Measurements from ENCODE around the gene TMEM156.

The TMEM156 gene

GRCh38 chr4:39067031-39067430 is 34.8 kb upstream of the TMEM156 start:
- Histone ChIP-seq H3K23ac (ENCODE audit: low read length) (no peak overlapping the region), H2BK120ac (ENCODE audit: insufficient read depth, low read length, poor library complexity) (no peak overlapping the region), H3K9ac (ENCODE audit: low read length) (no peak overlapping the region), H3K18ac (ENCODE audit: low read length) (no peak overlapping the region), H3K27ac (ENCODE audit: low read depth, low read length) (no peak overlapping the region), H3K27me3 (ENCODE audit: insufficient read depth, low read length) (no peaks in the 10 kb centered on the region), H3K4ac (ENCODE audit: low read depth, low read length) (no peak overlapping the region), H3K4me2 (ENCODE audit: low read length) (no peak overlapping the region), H3K14ac (ENCODE audit: low read length) (no peak overlapping the region), H3K4me3 (ENCODE audit: low read depth, low read length) (no peak overlapping the region), H2AK5ac (ENCODE audit: low read length) (no peak overlapping the region), H2BK5ac (ENCODE audit: low read depth, low read length, poor library complexity) (no peak overlapping the region), H3K9me3 (ENCODE audit: insufficient read depth, low read depth, low read length) (no peaks in the 10 kb centered on the region), H2AFZ (ENCODE audit: insufficient read depth, low read length, poor library complexity) (no peak overlapping the region), H3K4me1 (ENCODE audit: control insufficient read depth in 1 of 2, insufficient read depth in 2 of 2, low read length in 2 of 2) (peaks cover 0 to 5% of the 10 kb centered on the region in 2 experiments), H4K12ac (ENCODE audit: low read depth, low read length) (no peak overlapping the region), H4K8ac (ENCODE audit: low read depth, low read length) (no peak overlapping the region), H2BK12ac (ENCODE audit: low read length) (no peak overlapping the region), H4K91ac (ENCODE audit: low read depth, low read length) (no peak overlapping the region), H3K36me3 (ENCODE audit: control insufficient read depth in 1 of 2, insufficient read depth in 2 of 2, low read length in 2 of 2) (no peaks in the 10 kb centered on the region), H3K79me2 (ENCODE audit: control insufficient read depth, insufficient read depth, low read length, poor library complexity) (no peaks in the 10 kb centered on the region), H3K79me1 (ENCODE audit: low read length) (no peaks in the 10 kb centered on the region)
- WGBS (ENCODE audit: extremely low coverage, insufficient coverage, insufficient read length): no CpG with 5 or more reads among the region's 2 CpGs
- DNase-seq: no peak

DNA sequence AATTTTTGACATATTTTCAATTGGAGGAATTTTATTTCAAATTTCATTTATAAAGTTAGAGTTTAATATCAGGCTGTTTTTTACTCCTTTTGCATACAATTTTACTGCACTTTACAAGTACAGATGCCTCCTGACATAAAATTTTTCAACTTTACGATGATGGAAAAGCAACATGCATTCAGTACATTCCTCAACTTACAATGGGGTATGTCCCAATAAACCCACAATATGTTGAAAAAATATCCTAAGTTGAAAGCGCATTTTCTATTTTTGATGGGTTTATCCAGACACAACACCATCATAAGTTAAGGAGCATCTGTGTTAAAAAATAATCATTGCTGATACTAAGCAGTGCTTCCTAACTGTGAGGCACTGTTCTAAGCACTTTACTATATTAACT is 34.2 kb upstream of the TMEM156 start:
- no peak overlapping the region for H3K4me3 ChIP-seq (ENCODE audit: low read depth, low read length)
- no peak overlapping the region for H3K23ac ChIP-seq (ENCODE audit: low read length)
- H4K8ac ChIP-seq (ENCODE audit: low read depth, low read length): no peak overlapping the region
- H3K27ac ChIP-seq (ENCODE audit: low read depth, low read length): no peak overlapping the region
- H3K18ac ChIP-seq (ENCODE audit: low read length): no peak overlapping the region
- no peak overlapping the region for H4K12ac ChIP-seq (ENCODE audit: low read depth, low read length)
- H3K9ac ChIP-seq (ENCODE audit: low read length): no peak overlapping the region
- no peaks in the 10 kb centered on the region for H3K79me1 ChIP-seq (ENCODE audit: low read length)
- no peak overlapping the region for H2BK120ac ChIP-seq (ENCODE audit: insufficient read depth, low read length, poor library complexity)
- DNase-seq: no peak
- no peaks in the 10 kb centered on the region for H3K79me2 ChIP-seq (ENCODE audit: control insufficient read depth, insufficient read depth, low read length, poor library complexity)
- H3K4ac ChIP-seq (ENCODE audit: low read depth, low read length): no peak overlapping the region
- H3K14ac ChIP-seq (ENCODE audit: low read length): no peak overlapping the region
- H3K4me1 ChIP-seq (ENCODE audit: control insufficient read depth in 1 of 2, insufficient read depth in 2 of 2, low read length in 2 of 2): peaks cover 0 to 5% of the 10 kb centered on the region in 2 experiments
- no peaks in the 10 kb centered on the region for H3K9me3 ChIP-seq (ENCODE audit: insufficient read depth, low read depth, low read length)
- no peak overlapping the region for H2AFZ ChIP-seq (ENCODE audit: insufficient read depth, low read length, poor library complexity)
- no peaks in the 10 kb centered on the region for H3K27me3 ChIP-seq (ENCODE audit: insufficient read depth, low read length)
- H2BK12ac ChIP-seq (ENCODE audit: low read length): no peak overlapping the region
- no peak overlapping the region for H2BK5ac ChIP-seq (ENCODE audit: low read depth, low read length, poor library complexity)
- H3K36me3 ChIP-seq (ENCODE audit: control insufficient read depth in 1 of 2, insufficient read depth in 2 of 2, low read length in 2 of 2): no peaks in the 10 kb centered on the region
- no peak overlapping the region for H3K4me2 ChIP-seq (ENCODE audit: low read length)
- no peak overlapping the region for H2AK5ac ChIP-seq (ENCODE audit: low read length)
- no peak overlapping the region for H4K91ac ChIP-seq (ENCODE audit: low read depth, low read length)
- WGBS (ENCODE audit: extremely low coverage, insufficient coverage, insufficient read length): no CpG with 5 or more reads among the region's 2 CpGs

GRCh38 chr4:39063430-39063829 is 31.2 kb upstream of the TMEM156 start:
- H3K23ac ChIP-seq (ENCODE audit: low read length): no peak overlapping the region
- no peak overlapping the region for H2BK12ac ChIP-seq (ENCODE audit: low read length)
- no peak overlapping the region for H3K9ac ChIP-seq (ENCODE audit: low read length)
- peaks cover 0 to 5% of the 10 kb centered on the region in 2 experiments for H3K4me1 ChIP-seq (ENCODE audit: control insufficient read depth in 1 of 2, insufficient read depth in 2 of 2, low read length in 2 of 2)
- H3K9me3 ChIP-seq (ENCODE audit: insufficient read depth, low read depth, low read length): no peaks in the 10 kb centered on the region
- DNase-seq: no peak
- H3K14ac ChIP-seq (ENCODE audit: low read length): no peak overlapping the region
- H3K36me3 ChIP-seq (ENCODE audit: control insufficient read depth in 1 of 2, insufficient read depth in 2 of 2, low read length in 2 of 2): no peaks in the 10 kb centered on the region
- H4K12ac ChIP-seq (ENCODE audit: low read depth, low read length): no peak overlapping the region
- H2BK5ac ChIP-seq (ENCODE audit: low read depth, low read length, poor library complexity): no peak overlapping the region
- no peak overlapping the region for H3K27ac ChIP-seq (ENCODE audit: low read depth, low read length)
- no peak overlapping the region for H4K8ac ChIP-seq (ENCODE audit: low read depth, low read length)
- no peak overlapping the region for H3K4ac ChIP-seq (ENCODE audit: low read depth, low read length)
- no peak overlapping the region for H4K91ac ChIP-seq (ENCODE audit: low read depth, low read length)
- no peaks in the 10 kb centered on the region for H3K27me3 ChIP-seq (ENCODE audit: insufficient read depth, low read length)
- H2BK120ac ChIP-seq (ENCODE audit: insufficient read depth, low read length, poor library complexity): no peak overlapping the region
- H3K4me2 ChIP-seq (ENCODE audit: low read length): no peak overlapping the region
- H3K79me2 ChIP-seq (ENCODE audit: control insufficient read depth, insufficient read depth, low read length, poor library complexity): no peaks in the 10 kb centered on the region
- H2AFZ ChIP-seq (ENCODE audit: insufficient read depth, low read length, poor library complexity): no peak overlapping the region
- no peak overlapping the region for H2AK5ac ChIP-seq (ENCODE audit: low read length)
- H3K4me3 ChIP-seq (ENCODE audit: low read depth, low read length): no peak overlapping the region
- no peak overlapping the region for H3K18ac ChIP-seq (ENCODE audit: low read length)
- no peaks in the 10 kb centered on the region for H3K79me1 ChIP-seq (ENCODE audit: low read length)

- H2BK5ac ChIP-seq (ENCODE audit: low read depth, low read length, poor library complexity): no peak overlapping the region
- peak overlapping the region; percentile 59 for H3K4me2 ChIP-seq (ENCODE audit: low read length)
- H3K27me3 ChIP-seq (ENCODE audit: insufficient read depth, low read length): no peaks in the 10 kb centered on the region
- H3K9ac ChIP-seq (ENCODE audit: low read length): no peak overlapping the region
- H2AK5ac ChIP-seq (ENCODE audit: low read length): no peak overlapping the region
- no peak overlapping the region for H4K91ac ChIP-seq (ENCODE audit: low read depth, low read length)
- no peak overlapping the region for H3K27ac ChIP-seq (ENCODE audit: low read depth, low read length)
- H2BK12ac ChIP-seq (ENCODE audit: low read length): no peak overlapping the region
- no peak overlapping the region for H4K12ac ChIP-seq (ENCODE audit: low read depth, low read length)
- peaks cover 0 to 5% of the 10 kb centered on the region in 2 experiments for H3K4me1 ChIP-seq (ENCODE audit: control insufficient read depth in 1 of 2, insufficient read depth in 2 of 2, low read length in 2 of 2)
- no CpG with 5 or more reads among the region's 4 CpGs for WGBS (ENCODE audit: extremely low coverage, insufficient coverage, insufficient read length)
- H2AFZ ChIP-seq (ENCODE audit: insufficient read depth, low read length, poor library complexity): no peak overlapping the region
- H3K23ac ChIP-seq (ENCODE audit: low read length): no peak overlapping the region
- no peak overlapping the region for H3K4ac ChIP-seq (ENCODE audit: low read depth, low read length)
- no peak overlapping the region for H3K14ac ChIP-seq (ENCODE audit: low read length)
- no peaks in the 10 kb centered on the region for H3K9me3 ChIP-seq (ENCODE audit: insufficient read depth, low read depth, low read length)
- DNase-seq: no peak
- no peak overlapping the region for H3K18ac ChIP-seq (ENCODE audit: low read length)
- H3K79me2 ChIP-seq (ENCODE audit: control insufficient read depth, insufficient read depth, low read length, poor library complexity): no peaks in the 10 kb centered on the region
- H2BK120ac ChIP-seq (ENCODE audit: insufficient read depth, low read length, poor library complexity): no peak overlapping the region
- H3K4me3 ChIP-seq (ENCODE audit: low read depth, low read length): no peak overlapping the region
- no peaks in the 10 kb centered on the region for H3K36me3 ChIP-seq (ENCODE audit: control insufficient read depth in 1 of 2, insufficient read depth in 2 of 2, low read length in 2 of 2)
- H3K79me1 ChIP-seq (ENCODE audit: low read length): no peaks in the 10 kb centered on the region
- no peak overlapping the region for H4K8ac ChIP-seq (ENCODE audit: low read depth, low read length)
These were observed 30.5 kb upstream of the TMEM156 start for GRCh38 chr4:39062770-39063097.

Data from trophoblast cell (in vitro differentiated cells and primary cell).